Activated CD4-positive, alpha-beta memory T cell treated with anti-CD3 and anti-CD28 coated beads, Interleukin-2, amount 10 ng/mL, durations not matched to agents 7 days and 5 days (primary cell): Measurements from ENCODE around the gene DHRS3. TPM values are rescaled to one million over a fixed set of nuclear protein-coding genes. Genes with fewer than 3 reads are reported as not detected.

Experiments used
- CTCF ChIA-PET: fragments of 350-600 bp; sonication (Branson Sonifier 250); formaldehyde crosslinking; loops from one replicate; lab custom pipeline; 2021; ENCODE audit warnings: antibody characterized with exemption, inconsistent platforms; lab: Charles Lee
- POLR2A ChIA-PET: fragments of 350-600 bp; sonication (Branson Sonifier 250); formaldehyde crosslinking; loops from one replicate; lab custom pipeline; 2021; ENCODE audit warnings: antibody characterized with exemption; lab: Charles Lee
- DNase-seq: peaks from one replicate; pipeline ENCODE4 v3.0.0-alpha.2; 2020
- H3K27ac Mint-ChIP-seq: one replicate; pipeline ENCODE4 v1.8.0; 2021; ENCODE audit warnings: mild to moderate bottlenecking, mixed read lengths
- H3K27me3 Mint-ChIP-seq: one replicate; pipeline ENCODE4 v1.8.0; 2021; ENCODE audit warnings: mixed read lengths
- H3K36me3 Mint-ChIP-seq: one replicate; pipeline ENCODE4 v1.8.0; 2021; ENCODE audit warnings: low read depth, mixed read lengths
- H3K4me1 Mint-ChIP-seq: one replicate; pipeline ENCODE4 v1.8.0; 2021; ENCODE audit warnings: mixed read lengths
- H3K4me3 Mint-ChIP-seq: one replicate; pipeline ENCODE4 v1.8.0; 2021; ENCODE audit warnings: mild to moderate bottlenecking, mixed read lengths
- H3K9me3 Mint-ChIP-seq: one replicate; pipeline ENCODE4 v1.8.0; 2021; ENCODE audit warnings: mixed read lengths
- total RNA-seq, 2 experiments: library from RNA; stranded (reverse); gene quantifications; one replicate each; pipeline ENCODE4 v1.2.3, GENCODE V29; 2021

The DHRS3 gene
- total RNA-seq, 2 experiments from 2014 or later: 30.1 to 32.5 TPM

- Mint-ChIP-seq H3K4me1 (no peaks in the 10 kb centered on the region), H3K27me3 (no peaks in the 10 kb centered on the region), H3K27ac (no peak overlapping the region), H3K9me3 (peaks cover under 1% of the 10 kb centered on the region), H3K36me3 (no peaks in the 10 kb centered on the region), H3K4me3 (no peak overlapping the region)
- DNase-seq: no peak
- ChIA-PET POLR2A (no interaction called here), CTCF (no interaction called here)
Measured at GRCh38 chr1:12556957-12557935, 60.8 kb downstream of the DHRS3 start.

DNA sequence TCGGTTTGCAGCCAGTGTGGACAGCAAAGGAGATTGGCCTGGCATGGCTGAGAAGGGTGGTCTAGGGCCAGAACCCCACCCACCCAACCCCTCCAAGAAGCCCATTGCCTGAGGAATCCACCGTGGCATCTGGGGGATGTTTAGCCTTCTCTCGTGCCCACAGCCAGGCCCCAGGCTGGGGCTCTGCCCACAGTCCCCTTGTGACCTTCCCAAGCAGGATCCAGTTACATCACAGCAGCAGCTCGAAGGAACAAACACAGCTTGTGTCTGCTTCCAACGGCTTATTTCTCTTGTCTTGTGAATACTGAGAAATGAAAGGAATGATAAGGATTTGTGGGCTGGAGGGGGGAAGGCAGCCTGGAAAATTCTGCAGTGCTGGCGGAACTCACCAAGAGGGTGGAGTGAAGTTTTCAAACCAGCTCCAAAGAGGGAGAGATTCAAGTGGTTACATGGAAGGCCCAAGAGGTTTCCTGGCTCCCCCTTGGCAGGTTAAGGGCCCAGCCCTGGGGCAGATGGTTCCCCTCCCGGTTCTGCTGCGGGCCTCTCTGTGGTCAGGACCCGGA lies 61.6 kb downstream of the DHRS3 start:
- no peaks in the 10 kb centered on the region for H3K4me1 Mint-ChIP-seq
- H3K27me3 Mint-ChIP-seq: no peaks in the 10 kb centered on the region
- no peak overlapping the region for H3K4me3 Mint-ChIP-seq
- no peaks in the 10 kb centered on the region for H3K9me3 Mint-ChIP-seq
- ChIA-PET CTCF (no interaction called here), POLR2A (no interaction called here)
- no peak for DNase-seq
- H3K36me3 Mint-ChIP-seq: no peaks in the 10 kb centered on the region
- no peak overlapping the region for H3K27ac Mint-ChIP-seq

- Mint-ChIP-seq H3K4me3 (no peak overlapping the region), H3K27ac (no peak overlapping the region), H3K4me1 (no peaks in the 10 kb centered on the region), H3K9me3 (no peaks in the 10 kb centered on the region), H3K27me3 (no peaks in the 10 kb centered on the region), H3K36me3 (no peaks in the 10 kb centered on the region)
- CTCF ChIA-PET: no interaction called here
- DNase-seq: no peak
- POLR2A ChIA-PET: no interaction called here
Measured at GRCh38 chr1:12555411-12556367, 62.3 kb downstream of the DHRS3 start.

GRCh38 chr1:12554521-12555305 lies 63.3 kb downstream of the DHRS3 start:
- no peak overlapping the region for H3K4me3 Mint-ChIP-seq
- no peaks in the 10 kb centered on the region for H3K9me3 Mint-ChIP-seq
- no peaks in the 10 kb centered on the region for H3K36me3 Mint-ChIP-seq
- ChIA-PET POLR2A (no interaction called here), CTCF (no interaction called here)
- no peak for DNase-seq
- no peak overlapping the region for H3K27ac Mint-ChIP-seq
- H3K27me3 Mint-ChIP-seq: no peaks in the 10 kb centered on the region
- H3K4me1 Mint-ChIP-seq: no peaks in the 10 kb centered on the region

- no peak for DNase-seq
- CTCF ChIA-PET: no interaction called here
- Mint-ChIP-seq H3K4me1 (no peaks in the 10 kb centered on the region), H3K4me3 (no peak overlapping the region), H3K27ac (no peak overlapping the region), H3K27me3 (no peaks in the 10 kb centered on the region), H3K36me3 (no peaks in the 10 kb centered on the region), H3K9me3 (no peaks in the 10 kb centered on the region)
- POLR2A ChIA-PET: no interaction called here
Measured at GRCh38 chr1:12553963-12554362, 64.0 kb downstream of the DHRS3 start.

- Mint-ChIP-seq H3K4me3 (no peak overlapping the region), H3K9me3 (no peaks in the 10 kb centered on the region), H3K27me3 (no peaks in the 10 kb centered on the region), H3K36me3 (no peaks in the 10 kb centered on the region), H3K27ac (no peak overlapping the region), H3K4me1 (no peaks in the 10 kb centered on the region)
- no peak for DNase-seq
- ChIA-PET POLR2A (no interaction called here), CTCF (no interaction called here)
Measured at GRCh38 chr1:12552951-12553921, 64.8 kb downstream of the DHRS3 start.

DNA sequence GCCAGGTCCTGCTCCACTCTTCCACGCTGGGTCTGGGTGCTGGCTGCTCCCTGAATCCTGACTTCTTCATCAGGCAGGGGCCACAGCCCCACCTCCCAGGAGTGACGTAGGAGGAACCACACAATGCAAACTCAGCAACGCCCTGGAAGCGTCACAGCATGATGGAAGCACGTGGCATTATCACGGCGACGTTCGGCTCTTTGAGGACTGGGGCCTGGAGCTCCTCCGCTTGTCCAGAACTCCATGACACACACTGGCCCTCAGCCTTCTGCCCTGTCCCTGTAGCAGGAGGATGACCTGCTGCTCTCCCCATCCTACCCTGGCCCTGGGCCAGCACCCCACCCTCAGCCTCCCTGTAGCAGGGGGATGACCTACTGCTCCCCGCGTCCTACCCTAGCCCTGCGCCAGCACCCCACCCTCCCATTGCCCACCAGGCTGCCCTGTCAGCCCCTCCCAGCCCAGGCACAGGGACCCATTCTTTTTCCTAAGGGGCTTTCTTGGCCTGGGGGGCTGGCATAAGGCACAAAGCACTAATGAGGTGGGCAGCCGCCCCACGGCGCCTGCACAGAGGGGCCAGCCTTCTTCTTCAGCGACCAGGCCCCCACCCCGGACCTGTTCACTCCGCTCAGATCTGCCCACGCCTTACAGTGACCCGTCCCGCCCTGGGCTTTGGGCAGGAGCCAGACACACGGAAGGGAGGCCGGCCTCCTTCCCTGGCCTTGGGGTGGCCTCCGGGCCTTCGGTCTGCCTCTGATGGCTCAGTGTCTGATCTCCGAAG lies 65.7 kb downstream of the DHRS3 start:
- Mint-ChIP-seq H3K4me3 (no peak overlapping the region), H3K27ac (no peak overlapping the region), H3K27me3 (no peaks in the 10 kb centered on the region), H3K36me3 (no peaks in the 10 kb centered on the region), H3K9me3 (no peaks in the 10 kb centered on the region), H3K4me1 (no peaks in the 10 kb centered on the region)
- CTCF ChIA-PET: no interaction called here
- POLR2A ChIA-PET: no interaction called here
- no peak for DNase-seq

GRCh38 chr1:12551584-12551983 lies 66.4 kb downstream of the DHRS3 start:
- DNase-seq: no peak
- Mint-ChIP-seq H3K4me3 (no peak overlapping the region), H3K4me1 (no peaks in the 10 kb centered on the region), H3K27me3 (no peaks in the 10 kb centered on the region), H3K27ac (no peak overlapping the region), H3K36me3 (no peaks in the 10 kb centered on the region), H3K9me3 (no peaks in the 10 kb centered on the region)
- ChIA-PET CTCF (no interaction called here), POLR2A (no interaction called here)

GRCh38 chr1:12549460-12550349 lies 68.3 kb downstream of the DHRS3 start:
- Mint-ChIP-seq H3K36me3 (no peaks in the 10 kb centered on the region), H3K4me3 (no peak overlapping the region), H3K4me1 (no peaks in the 10 kb centered on the region), H3K27me3 (no peaks in the 10 kb centered on the region), H3K27ac (no peak overlapping the region), H3K9me3 (no peaks in the 10 kb centered on the region)
- CTCF ChIA-PET: no interaction called here
- POLR2A ChIA-PET: no interaction called here
- DNase-seq: no peak

DNA sequence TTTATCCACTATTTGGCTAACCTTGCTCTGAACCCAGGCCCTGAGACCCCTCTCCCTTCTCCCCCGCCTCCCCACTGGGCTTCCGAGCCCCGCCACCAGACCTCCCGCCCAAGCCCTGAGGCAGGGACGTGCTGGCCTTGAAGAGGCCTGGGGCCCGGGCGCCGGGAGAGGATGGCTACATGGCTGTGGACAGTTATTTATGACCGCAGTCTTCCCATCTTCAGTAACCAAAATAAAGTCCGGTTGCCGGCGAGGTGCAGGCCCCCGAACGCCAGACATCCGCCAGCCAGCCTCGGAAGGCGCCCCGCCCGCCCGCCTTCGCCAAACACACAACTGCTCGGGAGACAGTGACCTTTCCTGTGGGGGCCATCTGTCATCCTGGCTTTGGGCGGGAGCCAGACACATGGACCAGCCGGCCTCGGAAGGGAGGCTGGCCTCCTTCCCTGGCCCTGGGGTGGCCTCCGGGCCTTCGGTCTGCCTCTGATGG lies 69.0 kb downstream of the DHRS3 start:
- POLR2A ChIA-PET: no interaction called here
- Mint-ChIP-seq H3K36me3 (no peaks in the 10 kb centered on the region), H3K4me1 (no peaks in the 10 kb centered on the region), H3K27me3 (peaks cover 4% of the 10 kb centered on the region), H3K27ac (no peak overlapping the region), H3K9me3 (no peaks in the 10 kb centered on the region), H3K4me3 (no peak overlapping the region)
- CTCF ChIA-PET: no interaction called here
- DNase-seq: no peak
